Pons (tissue), 1 donor: ENCODE results near the gene DYSF.
"Not testable (repeated sequence)": the region's sequence is repeated elsewhere in the genome, so short reads cannot be mapped to it uniquely, and the experiment has no call there.

Experiments used
- DNase-seq: peaks from one replicate; pipeline ENCODE4 v3.0.0-alpha.2; 2016; ENCODE audit warnings: low spot score

Gene DYSF

GRCh38 chr2:71453404-71454220, at the start of gene DYSF:
DYSF (plus strand) TSS chr2:71453561.
- DNase-seq = no peak

GRCh38 chr2:71409611-71410010, 43.8 kb upstream of the DYSF start:
- no peak for DNase-seq

GRCh38 chr2:71410696-71411095, 42.7 kb upstream of the DYSF start:
- no peak for DNase-seq

GRCh38 chr2:71416866-71417265, 36.5 kb upstream of the DYSF start:
- DNase-seq = not testable (repeated sequence)

DNA sequence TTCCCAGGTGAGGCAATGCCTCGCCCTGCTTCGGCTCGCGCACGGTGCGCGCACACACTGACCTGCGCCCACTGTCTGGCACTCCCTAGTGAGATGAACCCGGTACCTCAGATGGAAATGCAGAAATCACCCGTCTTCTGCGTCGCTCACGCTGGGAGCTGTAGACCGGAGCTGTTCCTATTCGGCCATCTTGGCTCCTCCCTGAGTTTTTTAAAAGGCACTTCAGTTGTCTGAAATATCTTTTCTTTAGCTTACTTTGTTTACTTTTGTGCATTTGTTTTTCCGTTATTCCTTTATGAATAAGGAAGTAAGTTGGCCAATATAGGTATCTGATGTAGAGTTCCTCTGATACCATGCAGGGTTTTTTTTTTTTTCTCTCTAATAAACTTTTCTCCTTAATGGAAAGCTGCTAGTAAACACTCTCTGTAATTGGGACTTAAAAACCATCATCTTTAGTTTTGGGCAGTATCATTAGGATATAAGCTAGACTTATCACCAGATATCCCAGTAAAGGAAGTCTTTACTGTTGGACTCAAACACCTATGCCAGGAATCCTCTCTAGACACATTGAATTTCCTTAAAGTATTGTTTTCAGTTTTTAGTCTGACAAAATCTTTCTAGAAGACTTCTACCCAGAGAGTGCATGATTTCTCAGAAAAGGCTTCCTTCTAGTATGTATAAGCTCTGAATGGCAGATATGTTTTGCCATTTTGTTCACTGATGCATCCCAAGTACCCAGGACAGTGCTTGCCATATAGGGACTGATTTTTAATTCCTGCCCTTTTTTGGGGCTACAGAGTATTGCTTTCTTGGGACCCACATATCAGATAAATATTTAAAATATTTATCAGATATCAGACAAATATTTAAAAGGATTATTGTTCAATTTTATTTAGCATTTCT, 35.8 kb upstream of the DYSF start:
- DNase-seq = no peak

GRCh38 chr2:71419145-71419544, 34.2 kb upstream of the DYSF start:
- no peak for DNase-seq

- DNase-seq = no peak
These were observed 33.4 kb upstream of the DYSF start for GRCh38 chr2:71419976-71420375.

GRCh38 chr2:71422786-71423185, 30.6 kb upstream of the DYSF start:
- DNase-seq = peak; percentile 19

GRCh38 chr2:71423817-71424420, 29.4 kb upstream of the DYSF start:
- DNase-seq = peak; percentile 12

DNA sequence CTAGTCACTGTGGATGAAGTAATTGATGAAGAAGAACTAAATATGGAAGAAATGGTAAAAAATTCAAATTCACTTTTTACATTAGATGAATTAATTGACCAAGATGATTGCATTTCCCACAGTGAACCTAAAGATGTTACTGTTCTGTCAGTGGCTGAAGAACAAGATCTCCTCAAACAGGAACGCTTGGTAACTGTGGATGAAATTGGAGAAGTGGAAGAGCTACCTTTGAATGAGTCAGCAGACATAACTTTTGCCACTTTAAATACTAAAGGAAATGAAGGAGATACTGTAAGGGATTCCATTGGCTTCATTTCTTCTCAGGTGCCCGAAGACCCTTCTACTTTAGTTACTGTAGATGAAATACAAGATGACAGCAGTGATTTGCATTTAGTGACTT, 26.6 kb upstream of the DYSF start:
- no peak for DNase-seq

DNA sequence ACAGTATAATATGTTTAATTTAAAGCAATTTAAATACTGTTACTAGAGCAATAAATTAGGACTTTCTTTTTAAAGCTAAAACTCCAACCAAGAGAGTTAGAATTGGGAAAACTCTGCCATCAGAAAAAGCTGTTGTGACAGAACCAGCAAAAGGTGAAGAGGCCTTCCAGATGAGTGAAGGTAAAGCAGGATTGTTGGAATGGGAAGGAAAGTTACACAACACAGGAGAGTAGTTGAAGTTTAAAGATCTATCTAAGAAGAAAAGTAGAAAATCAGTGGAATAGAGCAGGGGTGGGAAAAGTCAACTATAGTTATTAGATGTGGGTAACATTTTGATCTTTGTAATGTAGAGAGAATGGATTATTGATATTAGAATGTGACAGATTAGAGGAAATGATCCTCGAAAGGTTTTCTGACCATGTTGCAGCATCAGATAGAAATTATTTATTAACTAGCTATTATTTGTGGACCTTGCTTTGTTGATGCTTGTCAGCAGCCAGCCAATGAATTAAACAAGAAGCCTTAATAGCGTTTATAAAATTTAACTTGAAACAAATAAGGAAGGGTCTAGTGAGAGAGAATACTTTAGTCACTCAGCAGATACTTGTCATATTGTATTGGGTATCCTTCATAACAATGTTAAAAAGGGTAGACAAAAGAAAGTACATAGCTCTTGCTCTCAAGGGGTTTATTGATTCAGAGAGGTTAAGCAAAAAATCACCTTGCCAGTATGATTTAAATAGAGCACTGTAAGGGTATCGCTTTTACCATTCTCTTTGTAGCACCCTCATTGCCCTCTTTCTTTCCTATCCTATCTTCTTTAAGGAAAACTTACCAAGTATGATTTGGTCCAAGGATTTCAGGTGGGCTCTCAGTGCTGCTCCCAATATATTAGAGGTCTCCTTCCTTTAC, 24.6 kb upstream of the DYSF start:
- no peak for DNase-seq

DNA sequence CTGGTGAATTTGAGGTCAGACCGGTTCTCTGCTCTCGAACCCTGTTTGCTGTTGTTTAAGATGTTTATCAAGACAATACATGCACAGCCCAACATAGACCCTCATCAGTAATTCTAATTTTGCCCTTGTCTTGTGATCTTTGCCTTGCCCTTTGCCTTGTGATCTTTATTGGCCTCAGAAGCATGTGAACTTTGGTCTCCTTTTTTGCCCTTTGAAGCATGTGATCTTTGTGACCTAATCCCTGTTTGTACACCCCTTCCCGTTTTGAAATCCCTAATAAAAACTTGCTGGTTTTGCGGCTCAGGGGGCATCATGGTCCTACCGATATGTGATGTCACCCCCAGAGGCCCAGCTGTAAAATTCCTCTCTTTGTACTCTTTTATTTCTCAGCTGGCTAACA, 8.2 kb upstream of the DYSF start:
- DNase-seq = not testable (repeated sequence)

DNA sequence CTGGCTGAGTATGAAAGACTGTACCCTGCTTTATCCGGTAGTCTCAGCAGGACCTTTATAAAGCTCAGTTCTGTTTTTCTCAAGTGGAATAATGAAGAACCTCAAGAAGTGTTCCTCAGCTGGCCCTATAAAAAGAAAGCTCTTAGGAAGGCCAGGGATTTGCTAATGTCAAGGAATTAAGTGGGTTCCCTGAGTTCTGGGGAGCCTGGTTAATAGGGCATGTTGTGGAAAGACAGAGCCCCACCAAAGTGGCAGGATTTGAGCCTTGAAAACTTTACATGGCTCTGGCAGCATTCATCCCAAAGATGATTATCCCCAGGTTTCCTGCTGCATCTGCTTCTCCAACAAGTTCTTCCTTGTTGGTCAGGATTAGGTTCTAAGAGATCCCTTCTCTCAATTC, 6.9 kb upstream of the DYSF start:
- DNase-seq = no peak

- DNase-seq = no peak
These were observed 4.0 kb upstream of the DYSF start for GRCh38 chr2:71449343-71449742.

DNA sequence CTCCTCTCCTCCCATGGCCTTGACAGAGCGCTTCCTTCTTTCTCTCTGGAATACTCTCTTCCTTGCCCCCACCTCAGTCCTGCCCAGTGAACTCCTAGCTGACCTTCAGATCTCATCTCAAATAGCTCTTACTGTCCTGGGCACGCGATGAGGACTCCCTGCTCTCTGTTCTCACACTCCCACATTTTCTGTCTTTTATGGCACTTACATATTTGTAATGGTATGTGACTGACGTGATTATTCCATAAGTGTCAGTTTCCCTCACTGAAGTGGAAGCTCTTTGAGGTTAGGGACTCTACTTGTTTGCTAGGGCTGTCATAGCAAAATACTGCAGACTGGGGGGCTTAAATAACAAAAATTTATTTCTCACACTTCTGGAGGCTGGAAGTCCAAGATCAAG, 1.7 kb upstream of the DYSF start:
- no peak for DNase-seq

DNA sequence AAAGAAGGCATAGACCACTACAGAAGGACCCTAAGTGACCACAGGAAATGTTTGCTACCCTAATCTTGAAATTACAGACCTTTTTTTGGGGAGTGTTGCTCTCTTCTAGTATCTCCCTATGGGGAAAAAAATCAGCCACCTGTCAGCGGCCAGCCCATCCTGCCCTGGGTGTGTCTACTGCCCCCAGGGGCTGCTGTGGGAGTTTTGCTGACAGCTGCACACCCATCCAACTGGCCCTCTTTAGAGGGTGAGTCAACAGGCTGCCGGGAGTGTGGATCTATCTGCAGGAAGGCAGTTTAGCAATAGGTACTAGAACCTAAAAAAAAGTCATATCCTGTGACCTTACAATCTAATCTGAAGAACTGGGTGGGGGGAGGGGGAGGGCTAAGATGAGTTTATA, 796 bp upstream of the DYSF start:
- no peak for DNase-seq

DNA sequence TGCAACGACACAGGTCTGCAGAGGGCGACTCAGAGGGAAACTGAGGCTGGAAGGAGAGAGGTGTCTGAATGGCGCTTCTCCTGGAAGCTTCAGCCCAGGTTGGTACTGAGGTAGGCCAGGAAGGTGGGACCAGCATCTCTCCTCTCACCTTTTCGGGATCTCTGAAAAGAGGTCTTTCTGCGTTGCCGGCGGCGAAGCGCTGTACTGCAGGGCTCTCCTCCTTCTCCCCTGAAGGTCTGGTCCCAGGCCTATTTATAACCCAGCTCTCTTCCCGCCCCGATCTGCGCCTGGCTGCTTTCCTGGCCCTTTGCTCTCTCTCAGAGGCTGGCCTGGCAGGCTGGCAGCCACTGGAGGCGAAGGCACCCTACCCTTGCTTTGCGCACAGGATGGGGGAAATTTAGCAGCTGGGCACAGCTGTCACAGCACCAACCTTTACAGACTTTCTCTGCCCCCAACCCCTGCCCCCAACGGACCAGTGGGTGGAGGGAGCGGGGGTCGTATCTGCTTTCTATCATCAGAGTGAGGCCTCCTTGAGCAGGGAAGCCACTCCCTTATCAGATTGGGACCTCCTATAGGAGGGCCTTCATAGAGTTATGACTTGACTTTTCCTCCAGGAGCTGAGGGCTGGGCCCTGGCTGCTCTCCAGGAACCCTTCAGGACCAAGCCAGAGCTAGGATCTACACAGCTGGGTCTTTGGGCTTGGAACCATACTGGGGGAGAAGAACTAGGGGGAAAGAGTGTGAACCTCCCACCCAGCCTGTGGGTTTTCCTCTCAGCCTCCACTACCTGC, 1.1 kb downstream of the DYSF start:
- no peak for DNase-seq

GRCh38 chr2:71455011-71455740, 1.8 kb downstream of the DYSF start:
- no peak for DNase-seq

GRCh38 chr2:71455741-71456569, 2.6 kb downstream of the DYSF start:
- no peak for DNase-seq
